ENCODE measurements around the gene GRK5.

DNA sequence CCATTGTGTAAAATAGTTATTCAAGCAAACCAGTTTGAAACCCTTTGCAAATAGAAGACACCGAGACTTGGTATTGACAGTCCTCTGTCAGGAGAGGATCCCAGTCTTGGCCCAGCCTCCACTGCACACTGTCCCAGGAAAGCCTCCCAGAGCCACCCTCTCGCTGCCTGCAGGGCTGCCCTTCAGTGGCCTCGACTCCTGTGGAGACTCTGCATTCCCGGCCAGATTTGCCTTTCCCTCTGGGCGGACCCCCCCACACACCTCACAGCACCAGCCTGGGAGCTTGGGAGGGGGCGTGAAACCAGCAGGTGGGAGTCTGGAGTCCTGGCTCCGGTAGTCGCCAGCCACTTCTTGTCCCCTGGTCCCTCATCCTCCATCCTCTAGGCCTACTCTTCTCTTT lies 48.7 kb downstream of the GRK5 start:
- TF ChIP-seq, protein P1, sequence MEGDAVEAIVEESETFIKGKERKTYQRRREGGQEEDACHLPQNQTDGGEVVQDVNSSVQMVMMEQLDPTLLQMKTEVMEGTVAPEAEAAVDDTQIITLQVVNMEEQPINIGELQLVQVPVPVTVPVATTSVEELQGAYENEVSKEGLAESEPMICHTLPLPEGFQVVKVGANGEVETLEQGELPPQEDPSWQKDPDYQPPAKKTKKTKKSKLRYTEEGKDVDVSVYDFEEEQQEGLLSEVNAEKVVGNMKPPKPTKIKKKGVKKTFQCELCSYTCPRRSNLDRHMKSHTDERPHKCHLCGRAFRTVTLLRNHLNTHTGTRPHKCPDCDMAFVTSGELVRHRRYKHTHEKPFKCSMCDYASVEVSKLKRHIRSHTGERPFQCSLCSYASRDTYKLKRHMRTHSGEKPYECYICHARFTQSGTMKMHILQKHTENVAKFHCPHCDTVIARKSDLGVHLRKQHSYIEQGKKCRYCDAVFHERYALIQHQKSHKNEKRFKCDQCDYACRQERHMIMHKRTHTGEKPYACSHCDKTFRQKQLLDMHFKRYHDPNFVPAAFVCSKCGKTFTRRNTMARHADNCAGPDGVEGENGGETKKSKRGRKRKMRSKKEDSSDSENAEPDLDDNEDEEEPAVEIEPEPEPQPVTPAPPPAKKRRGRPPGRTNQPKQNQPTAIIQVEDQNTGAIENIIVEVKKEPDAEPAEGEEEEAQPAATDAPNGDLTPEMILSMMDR (IDR thresholded peaks at IDR 0.05): no peak
- no peak for TF ChIP-seq MXD4 (CRISPR knock-in tag; IDR thresholded peaks at IDR 0.05; ENCODE audit: borderline replicate concordance)
- TF ChIP-seq, protein P2, sequence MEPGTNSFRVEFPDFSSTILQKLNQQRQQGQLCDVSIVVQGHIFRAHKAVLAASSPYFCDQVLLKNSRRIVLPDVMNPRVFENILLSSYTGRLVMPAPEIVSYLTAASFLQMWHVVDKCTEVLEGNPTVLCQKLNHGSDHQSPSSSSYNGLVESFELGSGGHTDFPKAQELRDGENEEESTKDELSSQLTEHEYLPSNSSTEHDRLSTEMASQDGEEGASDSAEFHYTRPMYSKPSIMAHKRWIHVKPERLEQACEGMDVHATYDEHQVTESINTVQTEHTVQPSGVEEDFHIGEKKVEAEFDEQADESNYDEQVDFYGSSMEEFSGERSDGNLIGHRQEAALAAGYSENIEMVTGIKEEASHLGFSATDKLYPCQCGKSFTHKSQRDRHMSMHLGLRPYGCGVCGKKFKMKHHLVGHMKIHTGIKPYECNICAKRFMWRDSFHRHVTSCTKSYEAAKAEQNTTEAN (CRISPR knock-in tag; IDR thresholded peaks at IDR 0.05): no peak
- TF ChIP-seq RORB (CRISPR knock-in tag; IDR thresholded peaks at IDR 0.05): no peak
- no peak for TF ChIP-seq JUN (CRISPR knock-in tag; IDR thresholded peaks at IDR 0.05)
- TF ChIP-seq, protein P3, sequence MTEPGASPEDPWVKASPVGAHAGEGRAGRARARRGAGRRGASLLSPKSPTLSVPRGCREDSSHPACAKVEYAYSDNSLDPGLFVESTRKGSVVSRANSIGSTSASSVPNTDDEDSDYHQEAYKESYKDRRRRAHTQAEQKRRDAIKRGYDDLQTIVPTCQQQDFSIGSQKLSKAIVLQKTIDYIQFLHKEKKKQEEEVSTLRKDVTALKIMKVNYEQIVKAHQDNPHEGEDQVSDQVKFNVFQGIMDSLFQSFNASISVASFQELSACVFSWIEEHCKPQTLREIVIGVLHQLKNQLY (CRISPR knock-in tag; IDR thresholded peaks at IDR 0.05): no peak
- TF ChIP-seq, protein P4, sequence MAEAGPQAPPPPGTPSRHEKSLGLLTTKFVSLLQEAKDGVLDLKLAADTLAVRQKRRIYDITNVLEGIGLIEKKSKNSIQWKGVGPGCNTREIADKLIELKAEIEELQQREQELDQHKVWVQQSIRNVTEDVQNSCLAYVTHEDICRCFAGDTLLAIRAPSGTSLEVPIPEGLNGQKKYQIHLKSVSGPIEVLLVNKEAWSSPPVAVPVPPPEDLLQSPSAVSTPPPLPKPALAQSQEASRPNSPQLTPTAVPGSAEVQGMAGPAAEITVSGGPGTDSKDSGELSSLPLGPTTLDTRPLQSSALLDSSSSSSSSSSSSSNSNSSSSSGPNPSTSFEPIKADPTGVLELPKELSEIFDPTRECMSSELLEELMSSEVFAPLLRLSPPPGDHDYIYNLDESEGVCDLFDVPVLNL (CRISPR knock-in tag; IDR thresholded peaks at IDR 0.05; ENCODE audit: borderline replicate concordance, low read depth): no peak
